K562 (cell line): ENCODE results near the gene SRSF1. TPM values are rescaled to one million over a fixed set of nuclear protein-coding genes. Genes with fewer than 3 reads are reported as not detected.

ENCODE experiments used
- ARID4B ChIP-seq: sonication (generic); formaldehyde crosslinking; IDR thresholded peaks from 2 replicates; pipeline ENCODE4 v1.8.0; 2022; ENCODE audit warnings: mild to moderate bottlenecking, missing genetic modification reagents
- BCOR ChIP-seq: fragments of 450-650 bp; IDR thresholded peaks from 2 replicates; pipeline ENCODE4 v1.6.1; 2016
- BHLHE40 ChIP-seq: IDR thresholded peaks from 2 replicates; pipeline ENCODE4 v1.6.1; 2011; ENCODE audit warnings: low read length, improper control_type of control experiment
- E2F6 ChIP-seq, 2 experiments: IDR thresholded peaks; 2 replicates each; pipeline ENCODE4 v1.6.1; 2011; ENCODE audit warnings: borderline replicate concordance in 1 of 2, control low read depth in 1 of 2, low read depth in 1 of 2, low read length in 1 of 2, mild to moderate bottlenecking in 1 of 2, mixed read lengths in 1 of 2, moderate library complexity in 1 of 2; ENCODE audit not compliant: insufficient read depth in 1 of 2, insufficient read length in 1 of 2, poor library complexity in 1 of 2, severe bottlenecking in 1 of 2; ENCODE audit errors: extremely low read depth in 1 of 2
- EHMT2 ChIP-seq: fragments of 450-650 bp; IDR thresholded peaks from 2 replicates; pipeline ENCODE4 v1.6.1; 2018; ENCODE audit warnings: antibody characterized with exemption
- GTF3C2 ChIP-seq: IDR thresholded peaks from 3 replicates; pipeline ENCODE4 v1.6.1; 2011; ENCODE audit warnings: borderline replicate concordance, mild to moderate bottlenecking, moderate library complexity; ENCODE audit not compliant: insufficient read length; ENCODE audit errors: extremely low read depth
- HDAC1 ChIP-seq, 2 experiments: fragments of 450-650 bp; IDR thresholded peaks; 2 replicates each; pipeline ENCODE4 v1.6.1; 2016 to 2017; ENCODE audit warnings: inconsistent platforms in 1 of 2, mild to moderate bottlenecking in 1 of 2, moderate library complexity in 1 of 2
- HMGXB4 ChIP-seq: sonication (generic); formaldehyde crosslinking; IDR thresholded peaks from 2 replicates; pipeline ENCODE4 v1.8.1; 2023; ENCODE audit warnings: mild to moderate bottlenecking, missing genetic modification reagents
- MYC ChIP-seq, 2 experiments: fragments of 250-450 bp in 1 of 2; sonication (Bioruptor Pico) in 1 of 2; IDR thresholded peaks; 2 replicates each; pipeline versions ENCODE4 v1.5.1 to v1.6.1; 2012 to 2021; ENCODE audit warnings: low read depth in 2 of 2, borderline replicate concordance in 1 of 2, improper control_type of control experiment in 1 of 2, low read length in 1 of 2, mild to moderate bottlenecking in 1 of 2, moderate library complexity in 1 of 2
- PHTF2 ChIP-seq: fragments of 250-450 bp; sonication (Bioruptor Pico); IDR thresholded peaks from 2 replicates; pipeline ENCODE4 v1.5.0; 2021; ENCODE audit warnings: mild to moderate bottlenecking
- PRMT5 ChIP-seq: sonication (generic); formaldehyde crosslinking; IDR thresholded peaks from 2 replicates; pipeline ENCODE4 v1.5.0; 2020; ENCODE audit warnings: missing genetic modification reagents
- RNF2 ChIP-seq: sonication (generic); IDR thresholded peaks from 2 replicates; pipeline ENCODE4 v1.6.1; 2016
- SMAD4 ChIP-seq: fragments of 250-450 bp; sonication (Bioruptor Pico); conservative IDR thresholded peaks from 2 replicates; pipeline ENCODE4 v1.8.0; 2021; ENCODE audit warnings: inconsistent platforms, mild to moderate bottlenecking, moderate library complexity
- SMARCA5 ChIP-seq: fragments of 450-650 bp; IDR thresholded peaks from 2 replicates; pipeline ENCODE4 v1.6.1; 2016
- SRF ChIP-seq, 2 experiments: fragments of 250-450, 450-650 bp in 1 of 2; sonication (Bioruptor Pico) in 1 of 2; sonication (generic) in 1 of 2; formaldehyde crosslinking; IDR thresholded peaks; 2 replicates each; pipeline versions ENCODE4 v1.5.0 to v1.5.1; 2020 to 2022; ENCODE audit warnings: mild to moderate bottlenecking in 1 of 2, missing genetic modification reagents in 1 of 2
- TEAD1 ChIP-seq, 2 experiments: fragments of 450-650 bp in 1 of 2; sonication (generic) in 1 of 2; formaldehyde crosslinking; IDR thresholded peaks; 2 replicates each; pipeline versions ENCODE4 v1.4.0 to v1.8.0; 2020 to 2022; ENCODE audit warnings: mild to moderate bottlenecking in 2 of 2, missing genetic modification reagents in 1 of 2
- ZNF175 ChIP-seq: fragments of 200-800 bp; sonication (Bioruptor generic); IDR thresholded peaks from 2 replicates; pipeline ENCODE4 v1.6.1; 2016; ENCODE audit warnings: low read depth, mild to moderate bottlenecking, missing genetic modification characterization, missing compliant biosample characterization
- ZNF431 ChIP-seq: sonication (generic); formaldehyde crosslinking; IDR thresholded peaks from 2 replicates; pipeline ENCODE4 v1.8.0; 2022; ENCODE audit warnings: mild to moderate bottlenecking, missing genetic modification reagents
- polyA plus RNA-seq, 8 experiments: library from polyadenylated mRNA; depleted of rRNA in 4 of 8; stranded (reverse) in 5 of 8; unstranded in 3 of 8; fragments of >200 nt; fragmentation: Nextera tagmentation in 2 of 8; fragmentation: Illumina TruSeq in 1 of 8; extraction: Ambion mirVana in 2 of 8; extraction: Trizol in 1 of 8; gene quantifications; 2 replicates each; pipeline versions ENCODE4 v1.2.1 to v1.2.3, GENCODE V29; 2011 to 2014; ENCODE audit warnings: inconsistent platforms in 1 of 8, missing spikeins in 1 of 8
- total RNA-seq, 7 experiments: library from RNA; depleted of rRNA in 6 of 7; stranded (reverse); fragments of >200 nt in 6 of 7; fragmentation: Illumina TruSeq in 2 of 7; extraction: Trizol in 2 of 7; gene quantifications; 2 replicates each; pipeline versions ENCODE4 v1.2.1 to v1.2.3, GENCODE V29; 2011 to 2021; ENCODE audit warnings: low replicate concordance in 1 of 7

SRSF1 gene
- total and polyA plus RNA-seq, 9 of the 15 experiments (the other 6 are each of a cell fraction or from before 2014, with no cell fraction given): 77.8 to 559 (median 442) TPM

DNA sequence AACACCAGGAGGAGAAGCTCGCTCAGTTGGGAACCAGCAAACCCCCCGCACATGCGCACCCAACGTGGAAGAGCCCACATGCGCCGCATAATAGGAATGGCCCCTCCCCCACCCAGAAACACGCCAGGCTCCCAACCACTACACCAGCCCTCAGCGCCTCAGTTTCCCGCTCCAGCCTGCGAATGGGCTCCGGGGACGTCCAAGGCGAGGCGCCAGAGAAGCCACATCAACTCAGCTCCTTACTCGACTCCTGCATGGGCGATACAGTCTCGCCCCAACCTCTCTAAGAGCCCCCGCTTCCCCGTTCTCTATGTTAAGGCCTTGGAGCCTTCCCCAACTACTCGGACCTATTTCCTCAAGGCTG is 504 bp downstream of the SRSF1 start (continued):
- TF ChIP-seq TEAD1 (CRISPR knock-in tag; IDR thresholded peaks at IDR 0.05) (no peak), SMARCA5 (no peak), PHTF2 (CRISPR knock-in tag) (no peak), RNF2 (no peak), GTF3C2 (no peak), HMGXB4 (CRISPR knock-in tag) (0 out of 2 replicates have a peak, but pooled peaks have one; percentile 69), ZNF431 (peak; percentile 14; the same call in 1 of the 2 replicates), MYC (IDR thresholded peaks at IDR 0.05; ENCODE audit: low read depth, low read length) (peak; percentile 96), MYC (CRISPR knock-in tag; IDR thresholded peaks at IDR 0.05; ENCODE audit: borderline replicate concordance, low read depth) (no peak), ZNF175 (CRISPR knock-in tag) (no peak), EHMT2 (no peak), HDAC1 (IDR thresholded peaks at IDR 0.05) (peak in 1 of 2 experiments; percentile 58; a peak in 1 of 4 replicates), SMAD4 (peak; percentile 34), SRF (CRISPR knock-in tag; IDR thresholded peaks at IDR 0.05) (no peak), BHLHE40 (0 out of 2 replicates have a peak, but pooled peaks have one; percentile 8), PRMT5 (0 out of 2 replicates have a peak, but pooled peaks have one; percentile 74), BCOR (peak; percentile 44; the same call in 1 of the 2 replicates), E2F6 (IDR thresholded peaks at IDR 0.05; ENCODE audit: borderline replicate concordance in 1 of 2, extremely low read depth in 1 of 2, insufficient read depth in 1 of 2, insufficient read length in 1 of 2, low read depth in 1 of 2, low read length in 1 of 2, poor library complexity in 1 of 2, severe bottlenecking in 1 of 2) (peak; percentile 26 to 72), ARID4B (CRISPR knock-in tag) (peak; percentile 45; the same call in 1 of the 2 replicates)
